Smooth muscle cell (in vitro differentiated cells): ENCODE measurements around the gene CERT1. TPM values are rescaled to one million over a fixed set of nuclear protein-coding genes. Genes with fewer than 3 reads are reported as not detected.

Experiments used
- DNase-seq: peaks from one replicate; lab custom pipeline; 2025; ENCODE audit not compliant: unreplicated experiment; lab: John Stamatoyannopoulos, UW
- H2AFZ ChIP-seq: fragments of 200-600 bp; sonication (generic); 2 replicates; pipeline ENCODE4 v1.6.0; 2016; ENCODE audit warnings: antibody characterized with exemption, low read depth, mild to moderate bottlenecking
- H3F3A ChIP-seq: fragments of 200-600 bp; sonication (generic); 2 replicates; pipeline ENCODE4 v1.6.0; 2017; ENCODE audit warnings: antibody characterized with exemption, low read depth
- H3K27ac ChIP-seq: fragments of 200-600 bp; sonication (generic); 2 replicates; pipeline ENCODE4 v1.5.1; 2016; ENCODE audit warnings: low read depth, mild to moderate bottlenecking
- H3K27me3 ChIP-seq: fragments of 200-600 bp; sonication (generic); 2 replicates; pipeline ENCODE4 v1.6.1; 2016; ENCODE audit warnings: low read depth, mild to moderate bottlenecking
- H3K36me3 ChIP-seq: fragments of 200-600 bp; sonication (generic); 2 replicates; pipeline ENCODE4 v1.5.1; 2016; ENCODE audit warnings: low read depth
- H3K4me1 ChIP-seq: fragments of 200-600 bp; sonication (generic); 2 replicates; pipeline ENCODE4 v1.5.1; 2016; ENCODE audit warnings: low read depth
- H3K4me2 ChIP-seq: fragments of 200-600 bp; sonication (generic); 2 replicates; pipeline ENCODE4 v1.6.0; 2016; ENCODE audit warnings: mild to moderate bottlenecking
- H3K4me3 ChIP-seq: fragments of 200-600 bp; sonication (generic); 2 replicates; pipeline ENCODE4 v1.5.1; 2016; ENCODE audit warnings: mild to moderate bottlenecking
- H3K79me2 ChIP-seq: fragments of 200-600 bp; sonication (generic); 2 replicates; pipeline ENCODE4 v1.6.0; 2016; ENCODE audit warnings: low read depth, mild to moderate bottlenecking
- H3K9ac ChIP-seq: fragments of 200-600 bp; sonication (generic); 2 replicates; pipeline ENCODE4 v1.6.0; 2016; ENCODE audit warnings: low read depth
- H3K9me3 ChIP-seq: fragments of 200-600 bp; sonication (generic); replicated peaks from 2 replicates; pipeline ENCODE4 v1.5.1; 2016; ENCODE audit warnings: low read depth
- H4K20me1 ChIP-seq: fragments of 200-600 bp; sonication (generic); 2 replicates; pipeline ENCODE4 v1.6.0; 2016; ENCODE audit warnings: low read depth
- WGBS: methylation state at CpG from one replicate; pipeline ENCODE4 v1.1.7; 2016; ENCODE audit warnings: low lambda C conversion rate; 5-methylcytosine and 5-hydroxymethylcytosine counted together
- polyA plus RNA-seq: library from polyadenylated mRNA; unstranded; fragments of >200 nt; fragmentation: Nextera tagmentation; extraction: Ambion mirVana; gene quantifications from 2 replicates; pipeline ENCODE4 v1.2.1, GENCODE V29; 2016
- total RNA-seq: library from RNA; depleted of rRNA; stranded (reverse); fragments of >200 nt; gene quantifications from 2 replicates; pipeline ENCODE4 v1.2.3, GENCODE V29; 2014
- TF ChIP-seq, protein P1 (sequence below): fragments of 200-600 bp; sonication (generic); IDR thresholded peaks from 2 replicates; pipeline ENCODE4 v1.5.1; 2017; ENCODE audit warnings: borderline replicate concordance, mild to moderate bottlenecking, antibody characterized with exemption; ENCODE audit not compliant: insufficient read depth, poor library complexity, severe bottlenecking

The CERT1 gene
- total and polyA plus RNA-seq, 2 experiments from 2014 or later, result 9.1 to 31.0 TPM

DNA sequence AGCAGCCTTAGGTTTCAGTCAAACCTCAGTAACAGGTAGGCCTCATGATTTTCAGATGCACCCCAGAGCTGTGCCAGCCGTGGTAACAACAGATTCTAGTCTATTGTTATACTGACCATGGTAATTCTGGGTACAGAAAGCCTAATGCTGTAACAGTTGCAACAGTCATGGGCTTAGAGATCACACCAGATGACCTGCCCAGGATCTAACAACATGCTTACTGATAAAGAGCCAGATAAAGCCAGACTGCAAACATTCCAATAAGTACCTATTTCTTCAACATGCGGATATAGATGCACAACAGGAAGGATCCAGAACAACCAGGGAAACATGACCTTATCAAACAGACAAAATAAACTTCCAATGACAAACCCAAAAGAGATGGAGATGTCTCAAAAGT lies 42.8 kb downstream of the CERT1 start:
- Histone ChIP-seq H2AFZ (no peak overlapping the region), H3K27me3 (no peaks in the 10 kb centered on the region), H3K4me3 (no peak overlapping the region), H3K4me1 (no peaks in the 10 kb centered on the region), H3F3A (no peaks in the 10 kb centered on the region), H3K4me2 (no peak overlapping the region), H3K9ac (no peak overlapping the region), H3K9me3 (no peaks in the 10 kb centered on the region), H3K79me2 (peaks cover 51% of the 10 kb centered on the region), H3K36me3 (peaks cover 5% of the 10 kb centered on the region), H4K20me1 (peaks cover 47% of the 10 kb centered on the region), H3K27ac (no peak overlapping the region)
- DNase-seq, result no peak
- 87% methylated on average over 2 of the region's 2 CpGs for WGBS
- TF ChIP-seq, protein P1, sequence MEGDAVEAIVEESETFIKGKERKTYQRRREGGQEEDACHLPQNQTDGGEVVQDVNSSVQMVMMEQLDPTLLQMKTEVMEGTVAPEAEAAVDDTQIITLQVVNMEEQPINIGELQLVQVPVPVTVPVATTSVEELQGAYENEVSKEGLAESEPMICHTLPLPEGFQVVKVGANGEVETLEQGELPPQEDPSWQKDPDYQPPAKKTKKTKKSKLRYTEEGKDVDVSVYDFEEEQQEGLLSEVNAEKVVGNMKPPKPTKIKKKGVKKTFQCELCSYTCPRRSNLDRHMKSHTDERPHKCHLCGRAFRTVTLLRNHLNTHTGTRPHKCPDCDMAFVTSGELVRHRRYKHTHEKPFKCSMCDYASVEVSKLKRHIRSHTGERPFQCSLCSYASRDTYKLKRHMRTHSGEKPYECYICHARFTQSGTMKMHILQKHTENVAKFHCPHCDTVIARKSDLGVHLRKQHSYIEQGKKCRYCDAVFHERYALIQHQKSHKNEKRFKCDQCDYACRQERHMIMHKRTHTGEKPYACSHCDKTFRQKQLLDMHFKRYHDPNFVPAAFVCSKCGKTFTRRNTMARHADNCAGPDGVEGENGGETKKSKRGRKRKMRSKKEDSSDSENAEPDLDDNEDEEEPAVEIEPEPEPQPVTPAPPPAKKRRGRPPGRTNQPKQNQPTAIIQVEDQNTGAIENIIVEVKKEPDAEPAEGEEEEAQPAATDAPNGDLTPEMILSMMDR, result no peak

DNA sequence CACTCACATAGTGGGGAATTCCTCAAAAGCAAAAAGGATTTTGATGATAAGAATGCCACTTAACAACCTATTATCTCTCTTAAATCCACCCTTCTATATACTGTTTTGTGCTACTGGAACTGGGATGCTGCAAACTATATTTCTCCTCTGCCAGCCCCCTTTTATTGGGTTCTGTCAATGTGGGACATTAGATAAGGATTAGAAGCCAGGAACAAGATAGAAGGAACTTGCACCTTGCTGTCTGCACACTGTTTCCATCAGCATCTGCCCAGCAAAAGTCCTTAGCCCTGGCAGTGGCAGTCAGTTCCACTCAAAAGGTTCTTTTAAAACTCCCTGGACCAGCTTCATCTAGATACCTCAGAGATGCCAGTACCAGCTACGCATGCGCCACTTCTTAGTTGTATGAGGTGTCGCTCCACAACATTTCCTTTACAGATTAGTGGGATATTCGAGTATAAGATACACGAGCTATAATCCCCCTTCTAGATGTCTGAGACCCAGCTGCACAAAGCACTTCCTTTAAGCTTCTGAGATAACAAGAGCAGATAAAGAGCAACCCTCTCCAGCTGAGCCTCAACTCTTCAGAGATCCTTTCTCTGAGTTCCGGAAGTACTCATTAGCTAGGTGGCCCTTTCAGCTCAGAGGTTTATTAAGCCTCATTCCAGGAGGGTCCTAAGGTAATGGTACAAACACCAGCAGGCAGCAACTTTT lies 45.3 kb downstream of the CERT1 start:
- Histone ChIP-seq H3K36me3 (peaks cover 5% of the 10 kb centered on the region), H3K4me2 (no peak overlapping the region), H3K9me3 (no peaks in the 10 kb centered on the region), H3F3A (no peaks in the 10 kb centered on the region), H4K20me1 (peaks cover 45% of the 10 kb centered on the region), H3K27me3 (no peaks in the 10 kb centered on the region), H2AFZ (no peak overlapping the region), H3K27ac (no peak overlapping the region), H3K4me3 (no peak overlapping the region), H3K79me2 (peaks cover 42% of the 10 kb centered on the region), H3K4me1 (no peaks in the 10 kb centered on the region), H3K9ac (no peak overlapping the region)
- no peak for DNase-seq
- TF ChIP-seq, protein P1, result no peak
- 34% methylated on average over 6 of the region's 6 CpGs for WGBS

DNA sequence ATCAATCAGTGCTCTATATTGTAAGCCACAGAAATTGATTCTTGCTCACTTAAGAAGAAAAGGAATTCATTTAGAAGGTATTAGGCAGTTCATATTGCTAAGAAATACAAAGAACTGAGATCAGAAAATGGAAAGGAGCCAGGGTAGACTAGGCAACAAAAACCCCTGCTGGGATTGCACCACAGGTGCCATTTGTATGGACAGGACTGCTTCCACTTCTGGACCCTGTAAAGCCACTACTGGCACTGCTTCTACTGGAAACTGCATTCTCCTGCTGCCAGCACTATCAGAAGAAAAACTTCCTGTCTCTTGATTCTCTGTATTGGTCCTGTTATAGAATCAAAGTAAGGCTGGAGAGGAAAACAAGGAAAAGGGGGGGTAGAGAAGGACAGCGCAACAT lies 45.9 kb downstream of the CERT1 start:
- no peak overlapping the region for H3K4me2 ChIP-seq
- peaks cover 36% of the 10 kb centered on the region for H3K79me2 ChIP-seq
- 54% methylated on average over 1 of the region's 1 CpG for WGBS
- H3K9me3 ChIP-seq, result no peaks in the 10 kb centered on the region
- H3K4me1 ChIP-seq, result no peaks in the 10 kb centered on the region
- H3K27me3 ChIP-seq, result no peaks in the 10 kb centered on the region
- no peaks in the 10 kb centered on the region for H3F3A ChIP-seq
- peaks cover 52% of the 10 kb centered on the region for H4K20me1 ChIP-seq
- H3K4me3 ChIP-seq, result no peak overlapping the region
- TF ChIP-seq, protein P1, result no peak
- peaks cover 5% of the 10 kb centered on the region for H3K36me3 ChIP-seq
- H2AFZ ChIP-seq, result no peak overlapping the region
- DNase-seq, result no peak
- H3K9ac ChIP-seq, result no peak overlapping the region
- no peak overlapping the region for H3K27ac ChIP-seq

DNA sequence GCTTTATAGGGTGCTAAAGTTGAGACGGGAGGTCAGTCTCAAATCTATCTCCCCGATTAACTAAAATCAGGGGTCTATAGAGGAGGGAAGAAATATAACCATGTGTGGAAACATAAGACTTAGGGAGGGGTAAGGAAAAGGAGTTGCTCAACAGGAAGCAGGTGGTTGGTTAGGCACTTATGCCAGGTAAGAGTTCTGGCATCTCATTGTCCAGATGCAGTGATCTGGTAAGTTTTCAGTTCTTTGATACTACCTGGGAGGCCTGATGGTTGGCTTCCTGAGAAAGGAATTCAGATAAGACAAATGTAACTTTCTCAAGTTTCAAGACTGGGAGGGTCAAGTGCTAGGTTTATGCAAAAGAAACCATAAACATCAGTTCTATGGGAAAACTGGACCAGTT lies 47.7 kb downstream of the CERT1 start:
- Histone ChIP-seq H3K9me3 (no peaks in the 10 kb centered on the region), H2AFZ (no peak overlapping the region), H3K27ac (no peak overlapping the region), H3K4me1 (no peaks in the 10 kb centered on the region), H3K79me2 (peaks cover 25% of the 10 kb centered on the region), H3K36me3 (peaks cover 2% of the 10 kb centered on the region), H4K20me1 (peaks cover 62% of the 10 kb centered on the region), H3K9ac (no peak overlapping the region), H3F3A (no peaks in the 10 kb centered on the region), H3K4me2 (no peak overlapping the region), H3K27me3 (no peaks in the 10 kb centered on the region), H3K4me3 (no peak overlapping the region)
- TF ChIP-seq, protein P1, result no peak
- no peak for DNase-seq
- WGBS, result 98% methylated on average over 2 of the region's 2 CpGs
